ENCODE data around the gene BMPR1B. TPM values are rescaled to one million over a fixed set of nuclear protein-coding genes. Genes with fewer than 3 reads are reported as not detected.

The BMPR1B gene
- total RNA-seq, 1 experiment from 2014 or later = 7.1 TPM

DNA sequence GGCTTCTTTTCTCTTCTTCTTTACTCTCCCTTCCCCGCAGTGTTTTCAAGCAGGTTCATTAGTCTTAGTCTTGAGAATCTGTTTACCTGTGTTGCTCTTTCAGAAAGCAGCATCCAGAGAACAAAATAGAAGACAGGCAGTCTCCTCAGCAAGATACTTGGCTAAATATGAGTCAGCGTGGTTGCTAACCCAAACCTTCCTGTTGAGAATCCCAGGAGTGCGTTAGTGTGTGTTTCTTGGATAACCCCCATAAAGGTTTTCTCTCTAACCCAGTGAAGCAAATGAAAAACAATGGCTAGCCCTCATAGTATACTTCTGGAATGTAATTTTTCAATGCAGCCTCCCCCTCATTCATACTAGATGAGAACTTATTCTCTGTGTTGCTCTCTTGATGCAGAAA, 41.1 kb downstream of the BMPR1B start:
- ChIA-PET CTCF (no interaction called here), POLR2A (ENCODE audit: unreplicated experiment) (no interaction called here)
- H3K36me3 ChIP-seq (ENCODE audit: low read depth, low read length) = no peaks in the 10 kb centered on the region
- no peak overlapping the region for H2AFZ ChIP-seq (ENCODE audit: low read length)
- H3K27ac ChIP-seq (ENCODE audit: low read length) = no peak overlapping the region
- no peaks in the 10 kb centered on the region for H3K27me3 ChIP-seq (ENCODE audit: low read length)
- BruUV-seq (replicated peaks) = no TSS peak
- DNase-seq = peak; percentile 14
- no peaks in the 10 kb centered on the region for H3K9me3 ChIP-seq (ENCODE audit: low read length)
- no peak overlapping the region for H3K4me2 ChIP-seq (ENCODE audit: low read length)
- H3K79me2 ChIP-seq (ENCODE audit: low read length) = no peaks in the 10 kb centered on the region
- no peak overlapping the region for H3K4me3 ChIP-seq (ENCODE audit: low read length)
- H4K20me1 ChIP-seq (ENCODE audit: low read length) = no peaks in the 10 kb centered on the region
- H3F3A ChIP-seq (ENCODE audit: low read length, unreplicated experiment) = no peaks in the 10 kb centered on the region
- no peaks in the 10 kb centered on the region for H3K9me2 ChIP-seq (replicated peaks; ENCODE audit: low read length)
- intact Hi-C loops (cut with micrococcal nuclease) = no loop called here
- H3K9ac ChIP-seq (ENCODE audit: low read length) = no peak overlapping the region
- H3K4me1 ChIP-seq (ENCODE audit: insufficient read depth, low read length) = peaks cover 7% of the 10 kb centered on the region; the same call in 1 of the 2 replicates
- peak; percentile 37; the same call in 1 of the 2 replicates for ATAC-seq
- TF ChIP-seq EZH2phosphoT487 (IDR thresholded peaks at IDR 0.05; ENCODE audit: borderline replicate concordance, low read length) (no peak), EZH2 (IDR thresholded peaks at IDR 0.05; ENCODE audit: low read length, unreplicated experiment) (no peak)
- TF ChIP-seq, protein P1, sequence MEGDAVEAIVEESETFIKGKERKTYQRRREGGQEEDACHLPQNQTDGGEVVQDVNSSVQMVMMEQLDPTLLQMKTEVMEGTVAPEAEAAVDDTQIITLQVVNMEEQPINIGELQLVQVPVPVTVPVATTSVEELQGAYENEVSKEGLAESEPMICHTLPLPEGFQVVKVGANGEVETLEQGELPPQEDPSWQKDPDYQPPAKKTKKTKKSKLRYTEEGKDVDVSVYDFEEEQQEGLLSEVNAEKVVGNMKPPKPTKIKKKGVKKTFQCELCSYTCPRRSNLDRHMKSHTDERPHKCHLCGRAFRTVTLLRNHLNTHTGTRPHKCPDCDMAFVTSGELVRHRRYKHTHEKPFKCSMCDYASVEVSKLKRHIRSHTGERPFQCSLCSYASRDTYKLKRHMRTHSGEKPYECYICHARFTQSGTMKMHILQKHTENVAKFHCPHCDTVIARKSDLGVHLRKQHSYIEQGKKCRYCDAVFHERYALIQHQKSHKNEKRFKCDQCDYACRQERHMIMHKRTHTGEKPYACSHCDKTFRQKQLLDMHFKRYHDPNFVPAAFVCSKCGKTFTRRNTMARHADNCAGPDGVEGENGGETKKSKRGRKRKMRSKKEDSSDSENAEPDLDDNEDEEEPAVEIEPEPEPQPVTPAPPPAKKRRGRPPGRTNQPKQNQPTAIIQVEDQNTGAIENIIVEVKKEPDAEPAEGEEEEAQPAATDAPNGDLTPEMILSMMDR (conservative IDR thresholded peaks at IDR 0.05; ENCODE audit: low read depth, low read length) = no peak

- intact Hi-C loops (cut with micrococcal nuclease) = no loop called here
- Histone ChIP-seq H3K79me2 (ENCODE audit: low read length) (no peaks in the 10 kb centered on the region), H3K36me3 (ENCODE audit: low read depth, low read length) (no peaks in the 10 kb centered on the region), H3K9ac (ENCODE audit: low read length) (no peak overlapping the region), H3K4me1 (ENCODE audit: insufficient read depth, low read length) (peaks cover 12% of the 10 kb centered on the region), H3K27ac (ENCODE audit: low read length) (no peak overlapping the region), H3K9me3 (ENCODE audit: low read length) (no peaks in the 10 kb centered on the region), H3K9me2 (replicated peaks; ENCODE audit: low read length) (no peaks in the 10 kb centered on the region), H3K4me2 (ENCODE audit: low read length) (no peak overlapping the region), H3K4me3 (ENCODE audit: low read length) (no peak overlapping the region), H3K27me3 (ENCODE audit: low read length) (no peaks in the 10 kb centered on the region), H3F3A (ENCODE audit: low read length, unreplicated experiment) (no peaks in the 10 kb centered on the region), H4K20me1 (ENCODE audit: low read length) (no peaks in the 10 kb centered on the region), H2AFZ (ENCODE audit: low read length) (no peak overlapping the region)
- no TSS peak for BruUV-seq (replicated peaks)
- POLR2A ChIA-PET (ENCODE audit: unreplicated experiment) = no interaction called here
- TF ChIP-seq EZH2 (IDR thresholded peaks at IDR 0.05; ENCODE audit: low read length, unreplicated experiment) (no peak), EZH2phosphoT487 (IDR thresholded peaks at IDR 0.05; ENCODE audit: borderline replicate concordance, low read length) (no peak)
- TF ChIP-seq, protein P1 (conservative IDR thresholded peaks at IDR 0.05; ENCODE audit: low read depth, low read length) = no peak
- DNase-seq (no peak), ATAC-seq (no peak)
- CTCF ChIA-PET = no interaction called here
These were observed 43.3 kb downstream of the BMPR1B start for GRCh38 chr4:94801016-94801415.

GRCh38 chr4:94802091-94802490, 44.3 kb downstream of the BMPR1B start:
- Histone ChIP-seq H4K20me1 (ENCODE audit: low read length) (no peaks in the 10 kb centered on the region), H2AFZ (ENCODE audit: low read length) (no peak overlapping the region), H3K36me3 (ENCODE audit: low read depth, low read length) (no peaks in the 10 kb centered on the region), H3K27me3 (ENCODE audit: low read length) (no peaks in the 10 kb centered on the region), H3K4me2 (ENCODE audit: low read length) (no peak overlapping the region), H3K27ac (ENCODE audit: low read length) (no peak overlapping the region), H3K9me3 (ENCODE audit: low read length) (no peaks in the 10 kb centered on the region), H3K9ac (ENCODE audit: low read length) (no peak overlapping the region), H3F3A (ENCODE audit: low read length, unreplicated experiment) (no peaks in the 10 kb centered on the region), H3K4me1 (ENCODE audit: insufficient read depth, low read length) (peaks cover 19% of the 10 kb centered on the region), H3K9me2 (replicated peaks; ENCODE audit: low read length) (no peaks in the 10 kb centered on the region), H3K4me3 (ENCODE audit: low read length) (no peak overlapping the region), H3K79me2 (ENCODE audit: low read length) (no peaks in the 10 kb centered on the region)
- ChIA-PET CTCF (no interaction called here), POLR2A (ENCODE audit: unreplicated experiment) (no interaction called here)
- TF ChIP-seq, protein P1 (conservative IDR thresholded peaks at IDR 0.05; ENCODE audit: low read depth, low read length) = no peak
- no peak for TF ChIP-seq EZH2phosphoT487 (IDR thresholded peaks at IDR 0.05; ENCODE audit: borderline replicate concordance, low read length)
- TF ChIP-seq EZH2 (IDR thresholded peaks at IDR 0.05; ENCODE audit: low read length, unreplicated experiment) = no peak
- intact Hi-C loops (cut with micrococcal nuclease) = no loop called here
- DNase-seq = no peak
- BruUV-seq (replicated peaks) = no TSS peak
- ATAC-seq = no peak

All from PC-3 (cell line).